HepG2 (cell line): ENCODE data around the gene DNASE1L2. TPM values are rescaled to one million over a fixed set of nuclear protein-coding genes. Genes with fewer than 3 reads are reported as not detected.

Experiments
- CTCF ChIP-seq: sonication (generic); formaldehyde crosslinking; IDR thresholded peaks from 2 replicates; pipeline ENCODE4 v1.5.0; 2020; ENCODE audit warnings: mild to moderate bottlenecking, missing genetic modification reagents, moderate library complexity
- IKZF4 ChIP-seq: sonication (generic); formaldehyde crosslinking; IDR thresholded peaks from 2 replicates; pipeline ENCODE4 v1.5.1; 2020; ENCODE audit warnings: borderline replicate concordance, mild to moderate bottlenecking, low read depth, missing genetic modification reagents; ENCODE audit errors: not compliant biosample characterization
- KMT2A ChIP-seq: sonication (generic); formaldehyde crosslinking; IDR thresholded peaks from 2 replicates; pipeline ENCODE4 v1.4.0; 2020; ENCODE audit warnings: missing genetic modification reagents
- LCORL ChIP-seq, 2 experiments: fragments of 450-650 bp in 1 of 2; sonication (generic) in 1 of 2; formaldehyde crosslinking in 1 of 2; IDR thresholded peaks; 2 replicates each; pipeline versions ENCODE4 v1.5.0 to v1.6.1; 2017 to 2020; ENCODE audit warnings: antibody characterized with exemption in 1 of 2, missing genetic modification reagents in 1 of 2
- NRL ChIP-seq: sonication (generic); formaldehyde crosslinking; IDR thresholded peaks from 2 replicates; pipeline ENCODE4 v1.5.0; 2020; ENCODE audit warnings: missing genetic modification reagents, mild to moderate bottlenecking, moderate library complexity, borderline replicate concordance
- SP5 ChIP-seq: IDR thresholded peaks from 2 replicates; pipeline ENCODE4 v1.6.1; 2016; ENCODE audit warnings: low read depth, borderline replicate concordance
- TCF12 ChIP-seq, 2 experiments: fragments of 450-650 bp in 1 of 2; sonication (generic) in 1 of 2; formaldehyde crosslinking in 1 of 2; IDR thresholded peaks; 2 replicates each; pipeline versions ENCODE4 v1.6.1 to v1.8.0; 2017 to 2022; ENCODE audit warnings: antibody characterized with exemption in 1 of 2, mild to moderate bottlenecking in 1 of 2, missing genetic modification reagents in 1 of 2, moderate library complexity in 1 of 2
- TSC22D2 ChIP-seq: sonication (generic); formaldehyde crosslinking; IDR thresholded peaks from 2 replicates; pipeline ENCODE4 v1.5.1; 2020; ENCODE audit warnings: missing genetic modification reagents, mild to moderate bottlenecking, borderline replicate concordance
- ZFY ChIP-seq: sonication (generic); formaldehyde crosslinking; IDR thresholded peaks from 2 replicates; pipeline ENCODE4 v1.4.0; 2020; ENCODE audit warnings: missing genetic modification reagents
- ZHX1 ChIP-seq: sonication (generic); formaldehyde crosslinking; IDR thresholded peaks from 2 replicates; pipeline ENCODE4 v1.8.1; 2022; ENCODE audit warnings: low read depth, mild to moderate bottlenecking, missing genetic modification reagents
- ZNF124 ChIP-seq: sonication (generic); formaldehyde crosslinking; IDR thresholded peaks from 2 replicates; pipeline ENCODE4 v1.4.0; 2020; ENCODE audit warnings: missing genetic modification reagents
- ZNF329 ChIP-seq: sonication (generic); formaldehyde crosslinking; IDR thresholded peaks from 2 replicates; pipeline ENCODE4 v1.9.0; 2021; ENCODE audit warnings: low read depth, mild to moderate bottlenecking, missing genetic modification reagents
- ZNF446 ChIP-seq: sonication (generic); formaldehyde crosslinking; IDR thresholded peaks from 2 replicates; pipeline ENCODE4 v1.5.0; 2020; ENCODE audit warnings: mild to moderate bottlenecking, missing genetic modification reagents
- ZNF773 ChIP-seq: sonication (generic); formaldehyde crosslinking; IDR thresholded peaks from 2 replicates; pipeline ENCODE4 v1.4.0; 2020; ENCODE audit warnings: missing genetic modification reagents, borderline replicate concordance
- polyA plus RNA-seq, 8 experiments: library from polyadenylated mRNA; depleted of rRNA in 3 of 8; stranded (reverse) in 7 of 8; unstranded in 1 of 8; fragments of >200 nt; fragmentation: Illumina TruSeq in 4 of 8; extraction: Trizol in 4 of 8; gene quantifications; 2 replicates each; pipeline versions ENCODE4 v1.2.1 to v1.2.3, GENCODE V29; 2011 to 2016; ENCODE audit warnings: low read depth in 4 of 8, missing spikeins in 1 of 8, mixed read lengths in 1 of 8; ENCODE audit not compliant: insufficient read depth in 1 of 8
- total RNA-seq, 5 experiments: library from RNA; depleted of rRNA; stranded (reverse); fragments of >200 nt; fragmentation: Illumina TruSeq; extraction: Trizol; gene quantifications; 2 replicates each; pipeline ENCODE4 v1.2.3, GENCODE V29; 2016; ENCODE audit warnings: low read depth in 1 of 5
- TF ChIP-seq, protein P1 (sequence below): sonication (generic); formaldehyde crosslinking; IDR thresholded peaks from 2 replicates; pipeline ENCODE4 v1.9.0; 2022; ENCODE audit warnings: missing genetic modification reagents, mild to moderate bottlenecking, borderline replicate concordance
- TF ChIP-seq, protein P2 (sequence below): sonication (generic); formaldehyde crosslinking; IDR thresholded peaks from 2 replicates; pipeline ENCODE4 v1.4.0; 2020; ENCODE audit warnings: missing genetic modification reagents
- TF ChIP-seq, protein P3 (sequence below): sonication (generic); formaldehyde crosslinking; IDR thresholded peaks from 2 replicates; pipeline ENCODE4 v1.4.0; 2020; ENCODE audit warnings: mild to moderate bottlenecking, low read depth, missing genetic modification reagents

The DNASE1L2 gene
- total and polyA plus RNA-seq, 2 of the 13 experiments (the other 11 are each of a cell fraction or from before 2014, with no cell fraction given), result 0.44 to 0.50 TPM

DNA sequence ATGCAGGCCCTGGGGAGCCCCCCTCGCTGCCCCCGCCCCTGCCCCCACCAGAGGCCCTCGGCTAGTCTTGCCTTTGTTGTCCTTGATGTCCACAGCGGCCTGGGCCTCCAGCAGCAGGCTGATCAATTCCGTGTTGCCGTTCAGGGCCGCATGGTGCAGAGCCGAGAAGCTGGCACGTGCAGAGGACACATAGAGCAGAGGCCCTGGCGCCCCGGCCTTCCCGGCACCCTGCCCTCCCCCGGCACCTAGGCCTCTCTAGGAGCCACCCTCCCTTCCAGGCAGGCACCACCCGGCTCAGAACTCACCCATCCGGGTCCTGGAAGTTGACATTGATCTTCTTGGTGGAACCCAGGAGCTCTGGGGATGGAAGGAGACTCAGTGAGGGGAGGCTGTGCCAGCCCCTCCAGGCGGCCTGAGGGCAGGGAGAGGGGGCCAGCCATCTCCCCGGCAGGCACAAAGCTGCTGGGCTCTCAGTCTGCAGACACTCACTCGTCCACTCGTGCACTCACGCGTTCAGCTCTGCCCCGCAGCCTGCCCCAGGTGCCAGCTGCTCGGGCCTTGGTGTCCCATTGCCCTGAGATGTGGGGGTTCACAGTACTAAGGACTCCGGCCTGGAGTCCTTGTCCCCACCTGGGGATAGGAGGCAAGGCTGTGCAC, 46.1 kb upstream of the DNASE1L2 start (continued):
- no peak for TF ChIP-seq CTCF (CRISPR knock-in tag)
- TF ChIP-seq IKZF4 (CRISPR knock-in tag), result no peak
- TF ChIP-seq ZFY (CRISPR knock-in tag), result peak; percentile 84
- no peak for TF ChIP-seq ZNF446 (CRISPR knock-in tag)
- TF ChIP-seq, protein P1, sequence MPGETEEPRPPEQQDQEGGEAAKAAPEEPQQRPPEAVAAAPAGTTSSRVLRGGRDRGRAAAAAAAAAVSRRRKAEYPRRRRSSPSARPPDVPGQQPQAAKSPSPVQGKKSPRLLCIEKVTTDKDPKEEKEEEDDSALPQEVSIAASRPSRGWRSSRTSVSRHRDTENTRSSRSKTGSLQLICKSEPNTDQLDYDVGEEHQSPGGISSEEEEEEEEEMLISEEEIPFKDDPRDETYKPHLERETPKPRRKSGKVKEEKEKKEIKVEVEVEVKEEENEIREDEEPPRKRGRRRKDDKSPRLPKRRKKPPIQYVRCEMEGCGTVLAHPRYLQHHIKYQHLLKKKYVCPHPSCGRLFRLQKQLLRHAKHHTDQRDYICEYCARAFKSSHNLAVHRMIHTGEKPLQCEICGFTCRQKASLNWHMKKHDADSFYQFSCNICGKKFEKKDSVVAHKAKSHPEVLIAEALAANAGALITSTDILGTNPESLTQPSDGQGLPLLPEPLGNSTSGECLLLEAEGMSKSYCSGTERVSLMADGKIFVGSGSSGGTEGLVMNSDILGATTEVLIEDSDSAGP (CRISPR knock-in tag), result 0 out of 2 replicates have a peak, but pooled peaks have one; percentile 33
- TF ChIP-seq ZNF124 (CRISPR knock-in tag), result no peak
- TF ChIP-seq KMT2A (CRISPR knock-in tag), result 0 out of 2 replicates have a peak, but pooled peaks have one; percentile 11
- TF ChIP-seq NRL (CRISPR knock-in tag), result no peak
- TF ChIP-seq TSC22D2 (CRISPR knock-in tag), result no peak
- no peak for TF ChIP-seq ZNF329
- no peak for TF ChIP-seq LCORL (IDR thresholded peaks at IDR 0.05)
- no peak for TF ChIP-seq LCORL (CRISPR knock-in tag; IDR thresholded peaks at IDR 0.05)
- no peak for TF ChIP-seq SP5 (CRISPR knock-in tag)
- TF ChIP-seq, protein P2, sequence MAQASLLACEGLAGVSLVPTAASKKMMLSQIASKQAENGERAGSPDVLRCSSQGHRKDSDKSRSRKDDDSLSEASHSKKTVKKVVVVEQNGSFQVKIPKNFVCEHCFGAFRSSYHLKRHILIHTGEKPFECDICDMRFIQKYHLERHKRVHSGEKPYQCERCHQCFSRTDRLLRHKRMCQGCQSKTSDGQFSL (CRISPR knock-in tag), result no peak
- no peak for TF ChIP-seq ZHX1 (CRISPR knock-in tag)
- TF ChIP-seq, protein P3, sequence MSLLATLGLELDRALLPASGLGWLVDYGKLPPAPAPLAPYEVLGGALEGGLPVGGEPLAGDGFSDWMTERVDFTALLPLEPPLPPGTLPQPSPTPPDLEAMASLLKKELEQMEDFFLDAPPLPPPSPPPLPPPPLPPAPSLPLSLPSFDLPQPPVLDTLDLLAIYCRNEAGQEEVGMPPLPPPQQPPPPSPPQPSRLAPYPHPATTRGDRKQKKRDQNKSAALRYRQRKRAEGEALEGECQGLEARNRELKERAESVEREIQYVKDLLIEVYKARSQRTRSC (CRISPR knock-in tag), result no peak
- no peak for TF ChIP-seq ZNF773 (CRISPR knock-in tag)
- TF ChIP-seq TCF12 (IDR thresholded peaks at IDR 0.05), result no peak
- no peak for TF ChIP-seq TCF12 (CRISPR knock-in tag; IDR thresholded peaks at IDR 0.05)
